Trophoblast cell (in vitro differentiated cells and primary cell): Measurements from ENCODE around the gene RNF180.

Experiments
- DNase-seq, 2 donors: peaks; one replicate each; pipeline ENCODE4 v3.0.0-alpha.2; 2016
- H2AFZ ChIP-seq: 2 replicates; pipeline ENCODE4 v1.6.1; 2013; ENCODE audit warnings: low read length, moderate library complexity, mild to moderate bottlenecking; ENCODE audit not compliant: insufficient read depth, poor library complexity
- H2AK5ac ChIP-seq: 2 replicates; pipeline ENCODE4 v1.6.1; 2013; ENCODE audit warnings: mild to moderate bottlenecking, low read length
- H2BK120ac ChIP-seq: 2 replicates; pipeline ENCODE4 v1.6.1; 2013; ENCODE audit warnings: low read length, mild to moderate bottlenecking, moderate library complexity; ENCODE audit not compliant: insufficient read depth, poor library complexity
- H2BK12ac ChIP-seq: 2 replicates; pipeline ENCODE4 v1.6.1; 2013; ENCODE audit warnings: mild to moderate bottlenecking, low read length, moderate library complexity
- H2BK5ac ChIP-seq: 2 replicates; pipeline ENCODE4 v1.6.1; 2013; ENCODE audit warnings: low read length, low read depth, moderate library complexity, mild to moderate bottlenecking; ENCODE audit not compliant: poor library complexity
- H3K14ac ChIP-seq: 2 replicates; pipeline ENCODE4 v1.6.1; 2013; ENCODE audit warnings: mild to moderate bottlenecking, low read length
- H3K18ac ChIP-seq: 2 replicates; pipeline ENCODE4 v1.6.1; 2013; ENCODE audit warnings: mild to moderate bottlenecking, low read length
- H3K23ac ChIP-seq: 2 replicates; pipeline ENCODE4 v1.6.1; 2013; ENCODE audit warnings: low read length
- H3K27ac ChIP-seq: 2 replicates; pipeline ENCODE4 v1.5.1; 2013; ENCODE audit warnings: low read depth, mild to moderate bottlenecking, inconsistent platforms, low read length, moderate library complexity
- H3K27me3 ChIP-seq: 2 replicates; pipeline ENCODE4 v1.6.1; 2013; ENCODE audit warnings: inconsistent platforms, mild to moderate bottlenecking, low read length, moderate library complexity; ENCODE audit not compliant: insufficient read depth
- H3K36me3 ChIP-seq, 2 experiments: 1 replicate in 1 of 2; 2 replicates in 1 of 2; pipeline ENCODE4 v1.6.1; 2013; ENCODE audit warnings: low read length in 2 of 2, mild to moderate bottlenecking in 2 of 2, moderate library complexity in 1 of 2; ENCODE audit not compliant: insufficient read depth in 2 of 2, control insufficient read depth in 1 of 2
- H3K4ac ChIP-seq: 2 replicates; pipeline ENCODE4 v1.6.1; 2013; ENCODE audit warnings: low read depth, mild to moderate bottlenecking, low read length, moderate library complexity
- H3K4me1 ChIP-seq, 2 experiments: 1 replicate in 1 of 2; 2 replicates in 1 of 2; pipeline ENCODE4 v1.6.1; 2013; ENCODE audit warnings: low read length in 2 of 2, mild to moderate bottlenecking in 2 of 2, moderate library complexity in 1 of 2; ENCODE audit not compliant: insufficient read depth in 2 of 2, control insufficient read depth in 1 of 2
- H3K4me2 ChIP-seq: 2 replicates; pipeline ENCODE4 v1.6.1; 2013; ENCODE audit warnings: inconsistent platforms, mild to moderate bottlenecking, low read length, moderate library complexity
- H3K4me3 ChIP-seq: 2 replicates; pipeline ENCODE4 v1.5.1; 2013; ENCODE audit warnings: mild to moderate bottlenecking, low read depth, low read length, inconsistent platforms
- H3K79me1 ChIP-seq: one replicate; pipeline ENCODE4 v1.6.1; 2013; ENCODE audit warnings: low read length
- H3K79me2 ChIP-seq: 2 replicates; pipeline ENCODE4 v1.6.1; 2013; ENCODE audit warnings: low read length, mild to moderate bottlenecking; ENCODE audit not compliant: control insufficient read depth, insufficient read depth, poor library complexity
- H3K9ac ChIP-seq: 2 replicates; pipeline ENCODE4 v1.6.1; 2013; ENCODE audit warnings: mild to moderate bottlenecking, low read length
- H3K9me3 ChIP-seq: 2 replicates; pipeline ENCODE4 v1.6.1; 2013; ENCODE audit warnings: low read depth, mild to moderate bottlenecking, control low read depth, inconsistent platforms, low read length; ENCODE audit not compliant: insufficient read depth
- H4K12ac ChIP-seq: 2 replicates; pipeline ENCODE4 v1.6.1; 2013; ENCODE audit warnings: low read depth, mild to moderate bottlenecking, low read length, moderate library complexity
- H4K8ac ChIP-seq: 2 replicates; pipeline ENCODE4 v1.6.1; 2013; ENCODE audit warnings: low read depth, mild to moderate bottlenecking, low read length, moderate library complexity
- H4K91ac ChIP-seq: one replicate; pipeline ENCODE4 v1.6.1; 2013; ENCODE audit warnings: low read depth, mild to moderate bottlenecking, low read length, moderate library complexity
- WGBS: extraction: QIAGEN DNeasy Blood & Tissue Kit; methylation state at CpG from one replicate; pipeline ENCODE4 v1.1.7; 2013; ENCODE audit warnings: missing lambda C conversion rate; ENCODE audit not compliant: insufficient read length, insufficient coverage; ENCODE audit errors: extremely low coverage; 5-methylcytosine and 5-hydroxymethylcytosine counted together

Gene RNF180

DNA sequence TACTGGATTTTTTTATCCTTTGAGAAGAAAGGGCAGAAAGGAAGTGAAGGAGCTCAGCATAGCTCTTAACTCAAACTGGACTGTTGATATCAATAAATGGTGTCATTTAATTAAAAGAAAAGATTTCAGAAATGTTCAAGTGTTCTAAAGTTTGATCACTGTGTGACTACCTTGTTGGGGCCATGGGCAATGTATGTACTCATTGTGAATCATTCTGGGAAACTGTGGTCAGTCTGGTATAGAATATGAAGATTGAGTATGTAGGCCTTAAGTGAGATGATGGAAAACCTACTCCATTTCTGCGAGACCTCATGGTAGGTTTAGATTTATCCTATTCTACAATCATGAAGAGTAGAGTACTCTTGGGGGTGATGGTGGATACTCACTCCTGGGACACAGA, 175.7 kb downstream of the RNF180 start:
- Histone ChIP-seq H3K23ac (no peak overlapping the region), H3K36me3 (no peaks in the 10 kb centered on the region), H4K8ac (no peak overlapping the region), H2BK5ac (no peak overlapping the region), H2AK5ac (no peak overlapping the region), H3K79me2 (no peaks in the 10 kb centered on the region), H2BK12ac (no peak overlapping the region), H3K18ac (no peak overlapping the region), H3K27me3 (no peaks in the 10 kb centered on the region), H4K91ac (no peak overlapping the region), H3K14ac (no peak overlapping the region), H3K9me3 (no peaks in the 10 kb centered on the region), H4K12ac (no peak overlapping the region), H3K4me2 (no peak overlapping the region), H3K4me1 (no peaks in the 10 kb centered on the region), H2BK120ac (no peak overlapping the region), H3K9ac (no peak overlapping the region), H3K4ac (no peak overlapping the region), H2AFZ (no peak overlapping the region), H3K4me3 (no peak overlapping the region), H3K79me1 (no peaks in the 10 kb centered on the region), H3K27ac (no peak overlapping the region)
- WGBS = no CpG with 5 or more reads among the region's 1 CpG
- DNase-seq = no peak

DNA sequence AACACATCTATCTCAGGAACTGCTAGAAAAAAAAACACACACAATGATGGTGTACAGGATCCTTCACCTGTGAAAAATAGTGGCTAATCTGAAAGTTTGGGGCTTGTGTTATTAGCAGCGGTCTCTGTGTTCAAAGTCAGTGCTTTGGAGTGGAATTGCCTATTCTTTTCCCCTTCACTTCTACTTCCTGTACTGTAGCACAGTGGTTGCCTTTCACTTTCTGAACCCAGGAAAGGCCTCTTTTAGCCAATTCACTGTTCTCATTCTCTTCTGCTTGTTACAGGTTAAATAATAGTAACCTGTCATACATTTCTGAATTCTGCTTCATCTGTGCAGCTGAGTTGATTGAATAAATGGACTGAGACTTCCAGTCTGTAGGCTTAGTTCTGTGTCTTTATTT, 178.9 kb downstream of the RNF180 start:
- H3K18ac ChIP-seq = no peak overlapping the region
- no peaks in the 10 kb centered on the region for H3K79me2 ChIP-seq
- no peak overlapping the region for H2AK5ac ChIP-seq
- no peaks in the 10 kb centered on the region for H3K79me1 ChIP-seq
- no peak overlapping the region for H3K27ac ChIP-seq
- no peak overlapping the region for H3K4ac ChIP-seq
- H3K4me2 ChIP-seq = no peak overlapping the region
- no peaks in the 10 kb centered on the region for H3K4me1 ChIP-seq
- no peak overlapping the region for H3K9ac ChIP-seq
- DNase-seq = no peak
- no peak overlapping the region for H2AFZ ChIP-seq
- no peak overlapping the region for H3K23ac ChIP-seq
- H2BK120ac ChIP-seq = no peak overlapping the region
- no peak overlapping the region for H3K4me3 ChIP-seq
- no peak overlapping the region for H4K91ac ChIP-seq
- no peaks in the 10 kb centered on the region for H3K36me3 ChIP-seq
- H4K8ac ChIP-seq = no peak overlapping the region
- no peaks in the 10 kb centered on the region for H3K9me3 ChIP-seq
- WGBS = no CpG with 5 or more reads among the region's 1 CpG
- no peak overlapping the region for H2BK12ac ChIP-seq
- H3K14ac ChIP-seq = no peak overlapping the region
- H3K27me3 ChIP-seq = no peaks in the 10 kb centered on the region
- H4K12ac ChIP-seq = no peak overlapping the region
- no peak overlapping the region for H2BK5ac ChIP-seq

DNA sequence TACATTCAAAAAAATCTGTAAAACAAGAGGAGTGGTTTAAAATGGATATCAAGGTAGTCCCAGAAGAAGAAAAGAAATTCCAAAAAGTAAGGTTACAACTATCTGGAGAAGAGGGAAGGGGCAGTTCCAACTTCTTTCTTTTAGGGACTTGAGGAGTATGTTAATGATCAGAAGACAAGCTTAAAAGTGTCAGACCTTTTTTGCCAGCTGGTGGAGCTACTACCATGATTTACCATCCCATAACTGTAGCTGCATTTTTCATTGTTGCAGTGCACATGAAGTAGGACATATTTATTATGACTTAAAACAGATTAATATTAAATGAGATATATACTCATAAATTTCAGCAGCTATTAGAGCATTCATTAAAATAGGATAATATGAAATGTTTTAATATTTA, 181.7 kb downstream of the RNF180 start:
- Histone ChIP-seq H3K4me1 (no peaks in the 10 kb centered on the region), H3K4me3 (no peak overlapping the region), H4K12ac (no peak overlapping the region), H3K27me3 (no peaks in the 10 kb centered on the region), H3K36me3 (no peaks in the 10 kb centered on the region), H3K18ac (no peak overlapping the region), H2AK5ac (no peak overlapping the region), H2BK5ac (no peak overlapping the region), H3K9ac (no peak overlapping the region), H2AFZ (no peak overlapping the region), H2BK12ac (no peak overlapping the region), H3K4me2 (no peak overlapping the region), H3K14ac (no peak overlapping the region), H3K4ac (no peak overlapping the region), H3K79me2 (no peaks in the 10 kb centered on the region), H3K9me3 (no peaks in the 10 kb centered on the region), H2BK120ac (no peak overlapping the region), H4K91ac (no peak overlapping the region), H3K79me1 (no peaks in the 10 kb centered on the region), H4K8ac (no peak overlapping the region), H3K23ac (no peak overlapping the region), H3K27ac (no peak overlapping the region)
- no peak for DNase-seq

DNA sequence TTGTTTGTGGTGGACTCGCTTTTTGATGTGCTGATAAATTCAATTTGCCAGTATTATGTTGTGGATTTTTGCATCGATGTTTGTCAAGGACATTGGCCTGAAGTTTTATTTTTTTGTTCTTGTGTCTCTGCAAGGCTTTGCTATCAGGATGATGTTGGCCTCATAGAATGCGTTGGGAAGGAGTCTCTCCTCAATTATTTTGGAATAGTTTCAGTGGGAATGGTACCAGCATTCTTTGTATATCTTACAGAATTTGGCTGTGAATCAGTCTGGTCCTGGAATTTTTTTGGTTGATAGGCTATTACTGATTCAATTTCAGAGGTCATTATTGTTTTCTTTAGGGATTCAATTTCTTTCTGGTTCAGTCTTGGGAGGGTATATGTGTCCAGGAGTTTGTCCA, 198.8 kb downstream of the RNF180 start:
- Histone ChIP-seq H2BK5ac (no peak overlapping the region), H3K9ac (no peak overlapping the region), H4K12ac (no peak overlapping the region), H3K4me3 (no peak overlapping the region), H3K79me1 (no peaks in the 10 kb centered on the region), H3K18ac (no peak overlapping the region), H3K79me2 (no peaks in the 10 kb centered on the region), H3K4ac (no peak overlapping the region), H3K36me3 (no peaks in the 10 kb centered on the region), H3K14ac (no peak overlapping the region), H2BK12ac (no peak overlapping the region), H3K27ac (no peak overlapping the region), H4K91ac (no peak overlapping the region), H2AFZ (no peak overlapping the region), H3K23ac (no peak overlapping the region), H2AK5ac (no peak overlapping the region), H2BK120ac (no peak overlapping the region), H3K9me3 (no peaks in the 10 kb centered on the region), H3K27me3 (no peaks in the 10 kb centered on the region), H3K4me1 (no peaks in the 10 kb centered on the region), H4K8ac (no peak overlapping the region), H3K4me2 (no peak overlapping the region)
- no CpG with 5 or more reads among the region's 3 CpGs for WGBS
- no peak for DNase-seq

DNA sequence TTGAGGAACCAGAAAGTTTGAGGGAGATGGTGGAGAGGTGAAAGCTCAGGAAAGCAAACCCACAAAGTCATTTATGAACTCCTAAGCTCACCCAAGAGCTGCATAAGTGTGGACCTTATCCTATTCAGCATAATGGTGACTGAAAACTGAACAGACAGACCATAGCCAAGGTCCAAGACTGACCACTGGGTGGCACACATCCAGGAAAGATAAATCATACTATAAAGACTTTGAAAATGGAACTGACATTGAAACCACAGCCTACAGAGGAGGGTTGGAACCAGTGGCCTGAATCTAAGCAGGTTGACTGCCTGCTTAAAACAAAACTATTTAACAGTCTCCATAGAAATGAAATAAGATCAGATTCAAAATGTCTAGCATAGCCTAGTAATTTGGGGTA, 219.1 kb downstream of the RNF180 start:
- Histone ChIP-seq H3K27ac (no peak overlapping the region), H3K23ac (no peak overlapping the region), H2AFZ (no peak overlapping the region), H2BK5ac (no peak overlapping the region), H3K9me3 (no peaks in the 10 kb centered on the region), H4K91ac (no peak overlapping the region), H3K4me1 (no peaks in the 10 kb centered on the region), H2AK5ac (no peak overlapping the region), H3K4me2 (no peak overlapping the region), H3K14ac (no peak overlapping the region), H3K79me2 (no peaks in the 10 kb centered on the region), H3K4ac (no peak overlapping the region), H3K4me3 (no peak overlapping the region), H3K9ac (no peak overlapping the region), H2BK120ac (no peak overlapping the region), H3K79me1 (no peaks in the 10 kb centered on the region), H3K27me3 (no peaks in the 10 kb centered on the region), H3K36me3 (no peaks in the 10 kb centered on the region), H2BK12ac (no peak overlapping the region), H4K8ac (no peak overlapping the region), H4K12ac (no peak overlapping the region), H3K18ac (no peak overlapping the region)
- DNase-seq = peak; percentile 4 to 50
